Hepatocyte (in vitro differentiated cells): ENCODE results near the gene MPZL2.

Experiments used
- CTCF ChIP-seq: fragments of 200-600 bp; sonication (generic); IDR thresholded peaks from 2 replicates; pipeline ENCODE4 v1.5.1; 2016; ENCODE audit warnings: antibody characterized with exemption, mild to moderate bottlenecking; ENCODE audit not compliant: poor library complexity
- EZH2 ChIP-seq: fragments of 200-600 bp; sonication (generic); IDR thresholded peaks from 2 replicates; pipeline ENCODE4 v1.6.1; 2016; ENCODE audit warnings: antibody characterized with exemption, mild to moderate bottlenecking, borderline replicate concordance

- TF ChIP-seq CTCF (no peak), EZH2 (no peak)
These were observed 42.5 kb upstream of the MPZL2 start for GRCh38 chr11:118306556-118306955.
